GM23338 (cell line): Measurements from ENCODE around the gene MIER1. TPM values are rescaled to one million over a fixed set of nuclear protein-coding genes. Genes with fewer than 3 reads are reported as not detected.

Source experiments
- CTCF ChIP-seq, 2 experiments: fragments of 200-600 bp in 1 of 2; sonication (generic) in 1 of 2; conservative IDR thresholded peaks; 2 replicates each; pipeline versions ENCODE4 v1.5.1 to v1.6.1; 2016 to 2017; ENCODE audit warnings: antibody characterized with exemption in 2 of 2, low read depth in 2 of 2, mild to moderate bottlenecking in 2 of 2, moderate library complexity in 1 of 2
- EZH2 ChIP-seq: fragments of 200-600 bp; sonication (generic); IDR thresholded peaks from one replicate; pipeline ENCODE4 v1.8.0; 2017; ENCODE audit warnings: antibody characterized with exemption, mild to moderate bottlenecking, low read depth; ENCODE audit not compliant: unreplicated experiment
- STAT1 ChIP-seq: IDR thresholded peaks from one replicate; pipeline ENCODE4 v1.6.1; 2016; ENCODE audit warnings: antibody characterized with exemption; ENCODE audit not compliant: unreplicated experiment
- ZNF114 ChIP-seq: fragments of 250-450 bp; sonication (Bioruptor Pico); IDR thresholded peaks from 2 replicates; pipeline ENCODE4 v1.5.0; 2020; ENCODE audit warnings: mild to moderate bottlenecking, moderate library complexity
- ZNF331 ChIP-seq: fragments of 250-450 bp; sonication (Bioruptor Pico); IDR thresholded peaks from 2 replicates; pipeline ENCODE4 v1.5.0; 2020; ENCODE audit warnings: low read depth, mild to moderate bottlenecking, moderate library complexity
- ZNF462 ChIP-seq: fragments of 250-450 bp; sonication (Bioruptor Pico); IDR thresholded peaks from 2 replicates; pipeline ENCODE4 v1.5.0; 2020; ENCODE audit warnings: mild to moderate bottlenecking, moderate library complexity
- polyA plus RNA-seq: library from polyadenylated mRNA; unstranded; fragments of >200 nt; fragmentation: Nextera tagmentation; extraction: Ambion mirVana; gene quantifications from 2 replicates; pipeline ENCODE4 v1.2.1, GENCODE V29; 2016
- total RNA-seq: library from RNA; depleted of rRNA; stranded (reverse); fragments of >200 nt; shearing (Covaris generic); gene quantifications from 2 replicates; pipeline ENCODE4 v1.2.3, GENCODE V29; 2014

The MIER1 gene
- total and polyA plus RNA-seq, 2 experiments from 2014 or later: 38.2 to 72.8 TPM

- TF ChIP-seq ZNF462 (CRISPR knock-in tag): no peak
- no peak for TF ChIP-seq STAT1
- TF ChIP-seq CTCF (conservative IDR thresholded peaks at IDR 0.05; ENCODE audit: low read depth in 2 of 2): no peak
- no peak for TF ChIP-seq EZH2
- no peak for TF ChIP-seq ZNF331 (CRISPR knock-in tag)
- no peak for TF ChIP-seq ZNF114 (CRISPR knock-in tag)
Measured at GRCh38 chr1:66943361-66943969, 18.7 kb downstream of the MIER1 start (continued).
